AG10803 (cell line): ENCODE measurements around the gene ELFN2.

Experiments used
- DNase-seq: peaks from one replicate; pipeline ENCODE4 v3.0.0; 2010; ENCODE audit warnings: low read depth
- H3K4me3 ChIP-seq: 2 replicates; pipeline ENCODE4 v1.5.1; 2011; ENCODE audit warnings: mild to moderate bottlenecking, low read length, control low read depth
- CTCF ChIP-seq: conservative IDR thresholded peaks from 2 replicates; pipeline ENCODE4 v1.5.1; 2011; ENCODE audit warnings: mild to moderate bottlenecking, low read length, control low read depth, inconsistent platforms

The ELFN2 gene

GRCh38 chr22:37325039-37325395 lies 102.3 kb downstream of the ELFN2 start:
- no peak overlapping the region for H3K4me3 ChIP-seq
- DNase-seq = no peak
- no peak for TF ChIP-seq CTCF

GRCh38 chr22:37324340-37325038 lies 102.8 kb downstream of the ELFN2 start:
- TF ChIP-seq CTCF = no peak
- no peak for DNase-seq
- H3K4me3 ChIP-seq = no peak overlapping the region

- no peak overlapping the region for H3K4me3 ChIP-seq
- DNase-seq = no peak
- no peak for TF ChIP-seq CTCF
Measured at GRCh38 chr22:37320726-37321677, 106.3 kb downstream of the ELFN2 start.

GRCh38 chr22:37319469-37319868 lies 107.8 kb downstream of the ELFN2 start:
- no peak for TF ChIP-seq CTCF
- no peak for DNase-seq
- H3K4me3 ChIP-seq = no peak overlapping the region

GRCh38 chr22:37318364-37319109 lies 108.7 kb downstream of the ELFN2 start:
- TF ChIP-seq CTCF = no peak
- H3K4me3 ChIP-seq = no peak overlapping the region
- no peak for DNase-seq
